H9 (cell line): Measurements from ENCODE around the gene CTNNBL1. TPM values are rescaled to one million over a fixed set of nuclear protein-coding genes. Genes with fewer than 3 reads are reported as not detected.
"Not testable (repeated sequence)": the region's sequence is repeated elsewhere in the genome, so short reads cannot be mapped to it uniquely, and the experiment has no call there.

Source experiments
- DNase-seq: peaks from one replicate; pipeline ENCODE4 v3.0.0-alpha.2; 2017
- H2AFZ ChIP-seq: one replicate; pipeline ENCODE4 v1.6.1; 2013; ENCODE audit warnings: mild to moderate bottlenecking, low read length, control low read depth, moderate library complexity
- H2AK5ac ChIP-seq: 2 replicates; pipeline ENCODE4 v1.6.1; 2013; ENCODE audit warnings: low read length, control low read depth, mixed read lengths; ENCODE audit not compliant: insufficient read length
- H2BK120ac ChIP-seq: one replicate; pipeline ENCODE4 v1.6.1; 2013; ENCODE audit warnings: low read depth, mild to moderate bottlenecking, low read length, control low read depth, inconsistent platforms; ENCODE audit not compliant: poor library complexity, severe bottlenecking
- H2BK12ac ChIP-seq: 2 replicates; pipeline ENCODE4 v1.6.1; 2013; ENCODE audit warnings: low read length, control low read depth, mixed read lengths, low read depth; ENCODE audit not compliant: insufficient read length
- H2BK15ac ChIP-seq: 2 replicates; pipeline ENCODE4 v1.6.1; 2013; ENCODE audit warnings: low read depth, low read length, control low read depth
- H2BK20ac ChIP-seq: one replicate; pipeline ENCODE4 v1.6.1; 2013; ENCODE audit warnings: low read depth, mild to moderate bottlenecking, low read length, control low read depth, inconsistent platforms; ENCODE audit not compliant: poor library complexity, severe bottlenecking
- H2BK5ac ChIP-seq: 2 replicates; pipeline ENCODE4 v1.6.1; 2013; ENCODE audit warnings: low read length, control low read depth, mixed read lengths; ENCODE audit not compliant: insufficient read length
- H3K14ac ChIP-seq: 2 replicates; pipeline ENCODE4 v1.6.1; 2013; ENCODE audit warnings: low read length, control low read depth; ENCODE audit not compliant: insufficient read depth
- H3K18ac ChIP-seq: 2 replicates; pipeline ENCODE4 v1.6.1; 2013; ENCODE audit warnings: low read depth, mild to moderate bottlenecking, mixed read lengths, low read length, control low read depth; ENCODE audit not compliant: insufficient read length
- H3K23ac ChIP-seq: 2 replicates; pipeline ENCODE4 v1.6.1; 2013; ENCODE audit warnings: low read length, control low read depth, mixed read lengths, low read depth; ENCODE audit not compliant: insufficient read length
- H3K23me2 ChIP-seq: 2 replicates; pipeline ENCODE4 v1.6.1; 2013; ENCODE audit warnings: low read depth, mild to moderate bottlenecking, mixed read lengths, low read length, control low read depth; ENCODE audit not compliant: insufficient read length, poor library complexity, severe bottlenecking
- H3K27ac ChIP-seq: 2 replicates; pipeline ENCODE4 v1.5.1; 2013; ENCODE audit warnings: low read length, control low read depth, mixed read lengths, low read depth; ENCODE audit not compliant: insufficient read length
- H3K27me3 ChIP-seq: 2 replicates; pipeline ENCODE4 v1.6.1; 2013; ENCODE audit warnings: low read length, control low read depth, inconsistent platforms; ENCODE audit not compliant: insufficient read depth
- H3K4ac ChIP-seq: 2 replicates; pipeline ENCODE4 v1.6.1; 2013; ENCODE audit warnings: low read depth, mild to moderate bottlenecking, control low read depth, inconsistent platforms, low read length, moderate library complexity
- H3K4me1 ChIP-seq: 2 replicates; pipeline ENCODE4 v1.6.1; 2013; ENCODE audit warnings: low read length, control low read depth, inconsistent platforms; ENCODE audit not compliant: insufficient read depth
- H3K4me2 ChIP-seq: 2 replicates; pipeline ENCODE4 v1.6.1; 2013; ENCODE audit warnings: low read length, control low read depth, mixed read lengths; ENCODE audit not compliant: insufficient read length, insufficient read depth
- H3K56ac ChIP-seq: 2 replicates; pipeline ENCODE4 v1.6.1; 2013; ENCODE audit warnings: low read depth, mild to moderate bottlenecking, mixed read lengths, low read length, control low read depth; ENCODE audit not compliant: insufficient read length
- H3K79me1 ChIP-seq: 2 replicates; pipeline ENCODE4 v1.6.1; 2013; ENCODE audit warnings: low read depth, mild to moderate bottlenecking, moderate library complexity, low read length, control low read depth, inconsistent platforms; ENCODE audit not compliant: insufficient read depth, poor library complexity, severe bottlenecking
- H3K79me2 ChIP-seq: 2 replicates; pipeline ENCODE4 v1.6.1; 2013; ENCODE audit warnings: low read length, control low read depth, inconsistent platforms; ENCODE audit not compliant: insufficient read depth
- H3K9ac ChIP-seq: 2 replicates; pipeline ENCODE4 v1.6.1; 2013; ENCODE audit warnings: low read length, control low read depth, mixed read lengths; ENCODE audit not compliant: insufficient read length; ENCODE audit errors: extremely low read depth
- H3K9me3 ChIP-seq: one replicate; pipeline ENCODE4 v1.6.1; 2013; ENCODE audit warnings: low read depth, low read length, inconsistent platforms; ENCODE audit not compliant: control insufficient read depth
- H3T11ph ChIP-seq: one replicate; pipeline ENCODE4 v1.6.1; 2013; ENCODE audit warnings: mild to moderate bottlenecking, low read length, control low read depth, inconsistent platforms
- H4K20me1 ChIP-seq: one replicate; pipeline ENCODE4 v1.6.1; 2013; ENCODE audit not compliant: control insufficient read depth, insufficient read length, insufficient read depth
- H4K5ac ChIP-seq: 2 replicates; pipeline ENCODE4 v1.6.1; 2013; ENCODE audit warnings: low read depth, mild to moderate bottlenecking, mixed read lengths, low read length, control low read depth; ENCODE audit not compliant: insufficient read length
- H4K8ac ChIP-seq: replicated peaks from 2 replicates; pipeline ENCODE4 v1.6.1; 2013; ENCODE audit warnings: low read length, control low read depth, mixed read lengths, low read depth; ENCODE audit not compliant: insufficient read length
- H4K91ac ChIP-seq: 2 replicates; pipeline ENCODE4 v1.6.1; 2013; ENCODE audit warnings: low read depth, mild to moderate bottlenecking, moderate library complexity, mixed read lengths, low read length, control low read depth; ENCODE audit not compliant: insufficient read length
- H3K27ac Mint-ChIP-seq, 3 experiments: 2 replicates in 2 of 3; 3 replicates in 1 of 3; pipeline ENCODE4 v1.8.0; 2020 to 2021; ENCODE audit warnings: mixed read lengths in 3 of 3, mild to moderate bottlenecking in 1 of 3, moderate library complexity in 1 of 3
- H3K27me3 Mint-ChIP-seq: 2 replicates; pipeline ENCODE4 v1.8.0; 2021; ENCODE audit warnings: low read depth, mild to moderate bottlenecking, moderate library complexity, mixed read lengths
- H3K36me3 Mint-ChIP-seq, 3 experiments: 2 replicates in 2 of 3; 3 replicates in 1 of 3; pipeline ENCODE4 v1.8.0; 2020 to 2021; ENCODE audit warnings: low read depth in 3 of 3, mixed read lengths in 3 of 3; ENCODE audit not compliant: insufficient read depth in 1 of 3
- H3K4me1 Mint-ChIP-seq, 2 experiments: 2 replicates each; pipeline ENCODE4 v1.8.0; 2020; ENCODE audit warnings: mixed read lengths in 2 of 2
- H3K4me3 Mint-ChIP-seq, 2 experiments: 2 replicates in 1 of 2; 3 replicates in 1 of 2; pipeline ENCODE4 v1.8.0; 2020 to 2021; ENCODE audit warnings: mild to moderate bottlenecking in 2 of 2, mixed read lengths in 2 of 2, moderate library complexity in 1 of 2
- H3K9me3 Mint-ChIP-seq, 2 experiments: 2 replicates in 1 of 2; 3 replicates in 1 of 2; pipeline ENCODE4 v1.8.0; 2020; ENCODE audit warnings: mild to moderate bottlenecking in 2 of 2, mixed read lengths in 2 of 2, moderate library complexity in 1 of 2
- CTCF ChIP-seq: fragments of 200-600 bp; sonication (generic); conservative IDR thresholded peaks from 3 replicates; pipeline ENCODE4 v1.8.0; 2021; ENCODE audit warnings: antibody characterized with exemption, mild to moderate bottlenecking
- WGBS: extraction: QIAGEN DNeasy Blood & Tissue Kit; methylation state at CpG from one replicate; pipeline ENCODE4 v1.1.7; 2013; ENCODE audit warnings: missing lambda C conversion rate, low lambda C conversion rate, mixed read lengths; ENCODE audit not compliant: insufficient read length; ENCODE audit errors: extremely low coverage; 5-methylcytosine and 5-hydroxymethylcytosine counted together
- total RNA-seq: library from RNA; stranded (reverse); gene quantifications from 2 replicates; pipeline ENCODE4 v1.2.1, GENCODE V29; 2021

The CTNNBL1 gene
- total RNA-seq, 1 experiment from 2014 or later = 67.2 TPM

DNA sequence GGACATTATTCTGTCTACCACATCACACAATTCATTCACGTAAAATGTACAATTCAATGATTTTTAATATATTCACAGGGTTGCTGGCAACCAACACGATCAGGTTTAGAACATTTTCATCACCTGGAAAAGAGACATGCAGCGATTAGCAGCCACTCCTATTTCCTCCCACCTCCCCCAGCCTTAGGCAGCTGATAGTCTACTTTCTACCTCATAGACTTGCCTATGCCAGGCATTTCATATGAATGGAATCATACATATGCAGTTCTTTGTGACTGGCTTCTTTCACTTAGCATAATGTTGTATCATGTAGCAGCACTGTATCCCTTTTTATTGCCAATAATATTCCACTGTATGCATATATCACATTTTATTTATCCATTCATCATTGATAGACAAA lies 31.5 kb upstream of the CTNNBL1 start:
- Histone ChIP-seq H3K9ac (no peak overlapping the region), H3K23ac (no peak overlapping the region), H3T11ph (no peak overlapping the region), H4K5ac (no peak overlapping the region), H2AFZ (no peak overlapping the region), H3K4ac (no peak overlapping the region), H2BK120ac (no peak overlapping the region), H2BK20ac (no peak overlapping the region), H3K18ac (no peak overlapping the region), H2BK12ac (no peak overlapping the region), H3K9me3 (no peaks in the 10 kb centered on the region), H3K56ac (no peak overlapping the region), H3K4me2 (no peak overlapping the region), H3K79me2 (no peaks in the 10 kb centered on the region), H3K23me2 (no peaks in the 10 kb centered on the region), H4K91ac (no peak overlapping the region), H3K27ac (no peak overlapping the region), H2BK15ac (no peak overlapping the region), H4K20me1 (no peaks in the 10 kb centered on the region), H3K27me3 (no peaks in the 10 kb centered on the region), H3K4me1 (peaks cover 8% of the 10 kb centered on the region; the same call in 1 of the 2 replicates), H4K8ac (no peak overlapping the region), H3K79me1 (no peaks in the 10 kb centered on the region), H2BK5ac (no peak overlapping the region), H3K14ac (no peak overlapping the region), H2AK5ac (no peak overlapping the region)
- no peak for TF ChIP-seq CTCF
- no peak overlapping the region for H3K27ac Mint-ChIP-seq
- no peak for DNase-seq
- peaks cover 11 to 12% of the 10 kb centered on the region in 2 experiments for H3K4me1 Mint-ChIP-seq
- no CpG with 5 or more reads among the region's 3 CpGs for WGBS
- no peaks in the 10 kb centered on the region for H3K27me3 Mint-ChIP-seq
- H3K4me3 Mint-ChIP-seq = no peak overlapping the region
- peaks cover 0 to 5% (median 0%) of the 10 kb centered on the region in 3 experiments; a peak in 2 of 7 replicates for H3K36me3 Mint-ChIP-seq
- peaks cover 4 to 5% of the 10 kb centered on the region in 2 experiments; a peak in 4 of 5 replicates for H3K9me3 Mint-ChIP-seq

GRCh38 chr20:37664595-37664994 lies 29.2 kb upstream of the CTNNBL1 start:
- H3K36me3 Mint-ChIP-seq, H3K27ac ChIP-seq, H3K27me3 Mint-ChIP-seq, H3K27me3 ChIP-seq, H3K9me3 ChIP-seq, H3T11ph ChIP-seq, DNase-seq, H3K79me2 ChIP-seq, H3K14ac ChIP-seq, H3K4ac ChIP-seq, H2BK15ac ChIP-seq, H3K4me3 Mint-ChIP-seq, H2BK120ac ChIP-seq, H3K9ac ChIP-seq, H2BK12ac ChIP-seq, H2AK5ac ChIP-seq, H3K4me1 ChIP-seq, H3K27ac Mint-ChIP-seq, H3K9me3 Mint-ChIP-seq, H3K23me2 ChIP-seq, H3K79me1 ChIP-seq, H3K23ac ChIP-seq, H3K56ac ChIP-seq, H3K4me2 ChIP-seq, H4K91ac ChIP-seq, H3K18ac ChIP-seq, H2BK5ac ChIP-seq, H2AFZ ChIP-seq, H4K5ac ChIP-seq, H2BK20ac ChIP-seq, H4K8ac ChIP-seq, H4K20me1 ChIP-seq: not testable (repeated sequence)
- WGBS = no CpG with 5 or more reads among the region's 4 CpGs
- H3K4me1 Mint-ChIP-seq = peaks cover 15 to 17% of the 10 kb centered on the region in 2 experiments
